ENCODE results near the gene SLC28A3. TPM values are rescaled to one million over a fixed set of nuclear protein-coding genes. Genes with fewer than 3 reads are reported as not detected.

The SLC28A3 gene
- polyA plus RNA-seq, 1 experiment = 0.27 TPM

GRCh38 chr9:84304166-84304565 is 36.4 kb downstream of the SLC28A3 start:
- TF ChIP-seq CTCF (IDR thresholded peaks at IDR 0.05; ENCODE audit: insufficient read depth, low read depth, low read length) = no peak
- no peak for DNase-seq (ENCODE audit: low read depth)
- H3K36me3 ChIP-seq (ENCODE audit: control insufficient read depth, insufficient read depth, low read length) = no peaks in the 10 kb centered on the region
- CTCF ChIA-PET = interaction anchor here (1.2 to 2.9 kb wide), 3 partner anchors 10 to 367 kb away, joined by 3 to 10 read pairs (median 9); no protein-coding TSS in a partner anchor
- POLR2A ChIA-PET = interaction anchor here (0.6 kb wide), 1 partner anchor 8 kb away, joined by 8 read pairs; no protein-coding TSS in a partner anchor
- H3K27me3 ChIP-seq (ENCODE audit: control insufficient read depth, insufficient read depth, low read length) = no peaks in the 10 kb centered on the region
- H3K4me3 ChIP-seq (ENCODE audit: low read depth, low read length) = no peak overlapping the region

GRCh38 chr9:84303061-84303460 is 37.5 kb downstream of the SLC28A3 start:
- Histone ChIP-seq H3K4me3 (ENCODE audit: low read depth, low read length) (no peak overlapping the region), H3K27me3 (ENCODE audit: control insufficient read depth, insufficient read depth, low read length) (no peaks in the 10 kb centered on the region), H3K36me3 (ENCODE audit: control insufficient read depth, insufficient read depth, low read length) (no peaks in the 10 kb centered on the region)
- TF ChIP-seq CTCF (IDR thresholded peaks at IDR 0.05; ENCODE audit: insufficient read depth, low read depth, low read length) = no peak
- ChIA-PET POLR2A (interaction anchor here (0.6 kb wide), 1 partner anchor 325 kb away, joined by 7 read pairs; no protein-coding TSS in a partner anchor), CTCF (interaction anchor here (0.6 to 2.5 kb wide), 4 partner anchors 11 to 679 kb away, joined by 3 to 9 read pairs (median 3); no protein-coding TSS in a partner anchor)
- DNase-seq (ENCODE audit: low read depth) = no peak

- POLR2A ChIA-PET = no interaction called here
- H3K4me3 ChIP-seq (ENCODE audit: low read depth, low read length) = no peak overlapping the region
- no peak for TF ChIP-seq CTCF (IDR thresholded peaks at IDR 0.05; ENCODE audit: insufficient read depth, low read depth, low read length)
- H3K36me3 ChIP-seq (ENCODE audit: control insufficient read depth, insufficient read depth, low read length) = no peaks in the 10 kb centered on the region
- CTCF ChIA-PET = interaction anchor here (1.4 kb wide), 1 partner anchor 13 kb away, joined by 3 read pairs; no protein-coding TSS in a partner anchor
- no peak for DNase-seq (ENCODE audit: low read depth)
- no peaks in the 10 kb centered on the region for H3K27me3 ChIP-seq (ENCODE audit: control insufficient read depth, insufficient read depth, low read length)
Measured at GRCh38 chr9:84301851-84302250, 38.7 kb downstream of the SLC28A3 start.

- H3K4me3 ChIP-seq (ENCODE audit: low read depth, low read length) = no peak overlapping the region
- H3K36me3 ChIP-seq (ENCODE audit: control insufficient read depth, insufficient read depth, low read length) = no peaks in the 10 kb centered on the region
- no peak for DNase-seq (ENCODE audit: low read depth)
- ChIA-PET POLR2A (no interaction called here), CTCF (interaction anchor here (1.1 kb wide), 1 partner anchor 15 kb away, joined by 4 read pairs; no protein-coding TSS in a partner anchor)
- no peaks in the 10 kb centered on the region for H3K27me3 ChIP-seq (ENCODE audit: control insufficient read depth, insufficient read depth, low read length)
- TF ChIP-seq CTCF (IDR thresholded peaks at IDR 0.05; ENCODE audit: insufficient read depth, low read depth, low read length) = no peak
Measured at GRCh38 chr9:84300271-84300670, 40.3 kb downstream of the SLC28A3 start.

- Histone ChIP-seq H3K27me3 (ENCODE audit: control insufficient read depth, insufficient read depth, low read length) (no peaks in the 10 kb centered on the region), H3K36me3 (ENCODE audit: control insufficient read depth, insufficient read depth, low read length) (no peaks in the 10 kb centered on the region), H3K4me3 (ENCODE audit: low read depth, low read length) (no peak overlapping the region)
- ChIA-PET POLR2A (no interaction called here), CTCF (interaction anchor here (1.2 to 2.2 kb wide), 2 partner anchors 18 to 36 kb away, joined by 4 to 5 read pairs; no protein-coding TSS in a partner anchor)
- no peak for DNase-seq (ENCODE audit: low read depth)
- no peak for TF ChIP-seq CTCF (IDR thresholded peaks at IDR 0.05; ENCODE audit: insufficient read depth, low read depth, low read length)
Measured at GRCh38 chr9:84297162-84297821, 43.3 kb downstream of the SLC28A3 start.

Data from BJ (cell line).